DOHH2 (cell line): ENCODE measurements around the gene CRIM1.

ENCODE experiments used
- CTCF ChIP-seq: fragments of 200-600 bp; sonication (generic); IDR thresholded peaks from one replicate; pipeline ENCODE4 v1.5.1; 2014; ENCODE audit warnings: antibody characterized with exemption, mild to moderate bottlenecking, low read depth, low read length; ENCODE audit not compliant: poor library complexity, severe bottlenecking
- EZH2phosphoT487 ChIP-seq: fragments of 200-600 bp; sonication (generic); IDR thresholded peaks from 2 replicates; pipeline ENCODE4 v1.6.1; 2017; ENCODE audit warnings: borderline replicate concordance, mild to moderate bottlenecking, antibody characterized with exemption, low read length, moderate library complexity, mixed read lengths

DNA sequence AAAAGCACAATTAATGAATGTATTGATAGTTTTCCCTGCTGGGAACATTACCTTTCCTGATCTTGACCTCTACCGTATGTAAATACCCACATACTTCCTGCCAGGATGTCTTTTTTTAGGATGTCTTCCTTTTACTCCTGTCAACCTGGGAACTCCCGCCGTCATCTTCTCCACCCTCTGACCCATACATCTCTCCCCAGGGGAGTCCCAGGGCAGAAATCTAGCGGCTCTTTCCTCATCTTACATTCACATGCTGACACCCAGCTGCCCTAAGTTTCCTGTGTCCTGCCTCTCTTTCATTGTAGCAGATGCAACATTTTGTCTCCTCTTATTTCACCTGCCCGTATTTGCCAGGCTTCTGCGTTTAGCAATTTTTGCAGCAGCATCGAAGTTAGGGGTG lies 107.8 kb downstream of the CRIM1 start:
- TF ChIP-seq CTCF, result no peak
- TF ChIP-seq EZH2phosphoT487, result no peak
